ENCODE results near the gene FREY1.

- TF ChIP-seq CTCF (conservative IDR thresholded peaks at IDR 0.05; ENCODE audit: low read length) (no peak), EZH2phosphoT487 (IDR thresholded peaks at IDR 0.05; ENCODE audit: borderline replicate concordance) (no peak)
Measured at GRCh38 chr11:45913514-45913913, 6.4 kb upstream of the FREY1 start.

Measured in Loucy (cell line).